Gastroesophageal sphincter (tissue), 4 donors: Measurements from ENCODE around the gene RANBP3. TPM values are rescaled to one million over a fixed set of nuclear protein-coding genes. Genes with fewer than 3 reads are reported as not detected.

Source experiments
- ATAC-seq: fragments of 150-250 bp; one replicate; pipeline ENCODE4 v1.9.1; 2016; ENCODE audit warnings: mild to moderate bottlenecking, moderate library complexity
- H3K27ac ChIP-seq, 4 donors: fragments of 200-600 bp; sonication (generic) in 3 of 4; 1 replicate in 3 of 4; 2 replicates in 1 of 4; pipeline ENCODE4 v1.5.1; 2016 to 2019
- H3K27me3 ChIP-seq: fragments of 200-600 bp; sonication (generic); one replicate; pipeline ENCODE4 v1.5.1; 2019
- H3K36me3 ChIP-seq, 2 donors: fragments of 200-600 bp; sonication (generic); one replicate each; pipeline ENCODE4 v1.5.1; 2019; ENCODE audit warnings: control low read depth in 1 of 2
- H3K4me1 ChIP-seq, 3 donors: fragments of 200-600 bp; sonication (generic); 1 replicate in 2 of 3; 2 replicates in 1 of 3; pipeline ENCODE4 v1.5.1; 2016 to 2019; ENCODE audit warnings: control low read depth in 2 of 3
- H3K4me3 ChIP-seq, 2 donors: fragments of 200-600 bp; sonication (generic); one replicate each; pipeline ENCODE4 v1.5.1; 2019; ENCODE audit warnings: mild to moderate bottlenecking in 1 of 2, moderate library complexity in 1 of 2
- H3K9me3 ChIP-seq, 3 donors: fragments of 200-600 bp; sonication (generic); one replicate each; pipeline ENCODE4 v1.5.1; 2017 to 2019; ENCODE audit warnings: control low read depth in 2 of 3
- EP300 ChIP-seq: sonication (generic); formaldehyde crosslinking; IDR thresholded peaks from one replicate; pipeline ENCODE4 v1.6.1; 2017; ENCODE audit warnings: antibody characterized with exemption, mild to moderate bottlenecking
- POLR2A ChIP-seq, 2 donors: fragments of 450-650 bp; IDR thresholded peaks; one replicate each; pipeline ENCODE4 v1.6.1; 2017; ENCODE audit warnings: antibody characterized with exemption in 2 of 2, mild to moderate bottlenecking in 2 of 2, moderate library complexity in 1 of 2
- POLR2AphosphoS5 ChIP-seq: sonication (generic); formaldehyde crosslinking; IDR thresholded peaks from one replicate; pipeline ENCODE4 v1.6.1; 2017; ENCODE audit warnings: antibody characterized with exemption
- WGBS, 2 donors: methylation state at CpG; one replicate each; pipeline ENCODE4 v1.1.5; 2018; ENCODE audit warnings: low coverage in 1 of 2; 5-methylcytosine and 5-hydroxymethylcytosine counted together
- total RNA-seq, 4 donors: library from RNA; depleted of rRNA; stranded (reverse); fragments of >200 nt; gene quantifications; one replicate each; pipeline ENCODE4 v1.1.0, GENCODE V29; 2016
- TF ChIP-seq, protein P1 (sequence below), 4 experiments: fragments of 200-600 bp in 2 of 4; fragments of 450-650 bp in 2 of 4; sonication (generic) in 1 of 4; IDR thresholded peaks; one replicate each; pipeline ENCODE4 v1.5.1; 2017 to 2019; ENCODE audit warnings: antibody characterized with exemption in 4 of 4, mild to moderate bottlenecking in 2 of 4, moderate library complexity in 2 of 4

RANBP3 gene
- total RNA-seq, 4 donors from 2014 or later: 87.0 to 125 (median 104) TPM

DNA sequence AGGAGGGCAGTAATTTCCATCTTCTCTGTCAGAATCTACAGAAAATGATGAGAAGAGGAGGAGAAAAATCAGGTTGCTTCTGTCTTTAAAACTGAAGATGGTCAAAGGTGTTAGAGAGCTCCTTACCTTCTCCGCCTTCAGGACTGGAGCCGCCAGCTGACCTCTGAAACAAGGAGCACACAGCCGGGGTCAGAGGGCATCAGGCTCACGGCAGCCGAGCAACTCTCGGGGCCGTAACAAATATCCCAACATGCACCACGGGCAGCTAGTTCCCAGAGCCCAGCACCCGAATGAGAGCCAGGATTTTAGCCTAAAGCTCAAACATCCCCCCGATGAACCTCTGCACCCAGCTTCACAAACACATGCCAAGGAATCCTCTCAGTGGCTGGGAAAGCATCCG lies 36.3 kb downstream of the RANBP3 start:
- H3K27ac ChIP-seq: peak overlapping the region in 3 of 4 donors; percentile 66 to 79 (median 67)
- TF ChIP-seq EP300: no peak
- TF ChIP-seq, protein P1, sequence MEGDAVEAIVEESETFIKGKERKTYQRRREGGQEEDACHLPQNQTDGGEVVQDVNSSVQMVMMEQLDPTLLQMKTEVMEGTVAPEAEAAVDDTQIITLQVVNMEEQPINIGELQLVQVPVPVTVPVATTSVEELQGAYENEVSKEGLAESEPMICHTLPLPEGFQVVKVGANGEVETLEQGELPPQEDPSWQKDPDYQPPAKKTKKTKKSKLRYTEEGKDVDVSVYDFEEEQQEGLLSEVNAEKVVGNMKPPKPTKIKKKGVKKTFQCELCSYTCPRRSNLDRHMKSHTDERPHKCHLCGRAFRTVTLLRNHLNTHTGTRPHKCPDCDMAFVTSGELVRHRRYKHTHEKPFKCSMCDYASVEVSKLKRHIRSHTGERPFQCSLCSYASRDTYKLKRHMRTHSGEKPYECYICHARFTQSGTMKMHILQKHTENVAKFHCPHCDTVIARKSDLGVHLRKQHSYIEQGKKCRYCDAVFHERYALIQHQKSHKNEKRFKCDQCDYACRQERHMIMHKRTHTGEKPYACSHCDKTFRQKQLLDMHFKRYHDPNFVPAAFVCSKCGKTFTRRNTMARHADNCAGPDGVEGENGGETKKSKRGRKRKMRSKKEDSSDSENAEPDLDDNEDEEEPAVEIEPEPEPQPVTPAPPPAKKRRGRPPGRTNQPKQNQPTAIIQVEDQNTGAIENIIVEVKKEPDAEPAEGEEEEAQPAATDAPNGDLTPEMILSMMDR (IDR thresholded peaks at IDR 0.05): no peak
- no peak for TF ChIP-seq POLR2A (IDR thresholded peaks at IDR 0.05)
- no peak for TF ChIP-seq POLR2AphosphoS5

DNA sequence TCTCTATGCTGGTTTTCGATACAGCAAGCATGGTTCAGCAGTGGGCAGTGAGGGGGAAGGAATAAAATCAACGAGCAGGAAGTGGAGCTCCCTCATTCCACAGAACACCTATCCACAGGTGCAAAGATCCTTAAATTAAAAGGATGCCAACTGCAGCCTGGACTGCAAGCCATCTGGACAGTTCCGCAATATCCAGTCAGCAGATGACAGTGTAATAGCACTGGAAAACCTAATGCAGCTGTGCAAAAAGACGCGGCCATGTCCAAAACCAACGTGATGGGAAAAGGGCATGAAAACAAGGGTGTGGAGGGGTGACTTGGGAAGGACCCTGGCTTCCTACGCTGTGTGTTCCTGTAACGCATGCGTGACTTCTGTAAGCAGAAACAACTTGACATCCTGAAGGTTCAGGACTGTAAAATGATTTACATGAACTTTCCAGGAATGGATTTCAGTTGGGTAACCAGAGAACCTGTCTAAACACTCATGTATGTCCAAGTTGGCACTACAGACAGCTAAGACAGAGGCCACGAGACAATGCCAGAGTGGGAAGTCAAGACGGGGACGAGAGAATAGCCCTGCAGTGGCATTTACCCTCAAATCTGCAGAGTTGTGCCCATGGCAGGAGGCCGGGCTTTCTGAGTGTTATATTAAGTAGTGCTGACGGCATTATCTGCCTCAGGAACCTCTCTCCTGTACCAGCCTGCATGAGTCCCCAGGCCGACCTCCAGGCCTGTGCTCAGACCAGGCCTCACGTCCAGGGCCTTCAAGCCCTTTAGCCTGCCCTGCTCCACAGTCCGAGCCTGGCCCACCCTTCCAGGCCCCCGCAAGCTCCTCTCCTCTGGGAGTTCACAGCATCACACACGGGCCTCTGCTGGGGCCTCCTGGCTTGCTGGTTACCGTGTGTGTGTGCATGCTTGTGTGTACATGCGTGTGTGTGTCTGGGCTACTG lies 37.4 kb downstream of the RANBP3 start:
- Histone ChIP-seq H3K9me3 (no peaks in the 10 kb centered on the region), H3K4me1 (peaks cover 0 to 63% (median 30%) of the 10 kb centered on the region in 3 donors), H3K4me3 (no peak overlapping the region), H3K27ac (peak overlapping the region in 3 of 4 donors; percentile 66 to 79 (median 67)), H3K27me3 (no peaks in the 10 kb centered on the region), H3K36me3 (peaks cover 0 to 61% of the 10 kb centered on the region in 2 donors)
- TF ChIP-seq POLR2AphosphoS5: peak; percentile 64
- TF ChIP-seq, protein P1 (IDR thresholded peaks at IDR 0.05): no peak
- no peak for ATAC-seq
- 73 to 87% methylated on average over 4 to 17 of the region's 21 CpGs for WGBS, 2 donors

More for the DNA sequence above, 36.3 kb downstream of the RANBP3 start:
- Histone ChIP-seq H3K4me1 (peaks cover 0 to 63% (median 28%) of the 10 kb centered on the region in 3 donors), H3K36me3 (peaks cover 0 to 49% of the 10 kb centered on the region in 2 donors), H3K9me3 (no peaks in the 10 kb centered on the region), H3K27me3 (no peaks in the 10 kb centered on the region), H3K4me3 (no peak overlapping the region)
- WGBS, 2 donors: 80% methylated on average over 2 of the region's 11 CpGs; no CpG with 5 or more reads in 1 of the 2 donors
- ATAC-seq: no peak

DNA sequence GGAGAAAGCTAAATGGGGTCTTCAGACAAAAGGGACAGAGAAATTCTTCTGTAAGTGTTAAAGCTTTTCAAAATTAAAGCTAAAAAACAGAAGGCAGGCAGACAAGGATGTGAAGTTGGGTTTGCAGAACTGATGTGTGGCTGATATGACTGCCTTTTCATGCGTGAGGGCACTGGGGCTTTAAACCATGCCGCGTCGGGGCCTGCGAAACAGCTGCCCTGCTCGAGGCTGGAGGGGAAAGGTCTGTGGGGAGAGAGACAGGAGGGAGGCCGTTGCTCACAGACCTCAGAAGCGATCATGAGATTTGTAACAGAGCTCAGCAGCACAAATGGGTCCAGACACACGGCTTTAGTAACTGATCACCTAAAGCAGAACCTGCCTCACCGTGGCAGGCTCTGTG lies 40.4 kb downstream of the RANBP3 start:
- TF ChIP-seq EP300: no peak
- TF ChIP-seq POLR2A (IDR thresholded peaks at IDR 0.05): no peak
- TF ChIP-seq, protein P1 (IDR thresholded peaks at IDR 0.05): no peak
- no peak for TF ChIP-seq POLR2AphosphoS5
- no peaks in the 10 kb centered on the region for H3K27me3 ChIP-seq
- no peak overlapping the region for H3K4me3 ChIP-seq
- WGBS, 2 donors: 73 to 81% methylated on average over 7 to 10 of the region's 10 CpGs
- peaks cover 0 to 68% (median 36%) of the 10 kb centered on the region in 3 donors for H3K4me1 ChIP-seq
- no peaks in the 10 kb centered on the region for H3K9me3 ChIP-seq
- no peak for ATAC-seq
- H3K36me3 ChIP-seq: peaks cover 0 to 75% of the 10 kb centered on the region in 2 donors
- H3K27ac ChIP-seq: peak overlapping the region in 1 of 4 donors; percentile 29

DNA sequence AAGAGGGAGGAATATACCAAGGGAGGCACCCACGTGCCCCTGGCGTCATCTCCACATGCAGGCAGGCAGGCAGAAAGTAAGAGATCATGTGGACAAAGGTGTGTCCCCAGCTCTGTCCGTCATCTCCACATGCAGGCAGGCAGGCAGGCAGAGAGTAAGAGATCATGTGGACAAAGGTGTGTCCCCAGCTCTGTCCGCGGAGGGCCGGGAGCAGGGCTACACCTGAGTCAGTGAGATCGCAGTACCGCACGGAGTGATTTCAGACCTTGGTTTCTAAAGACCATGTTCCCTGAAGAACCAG lies 41.7 kb downstream of the RANBP3 start:
- Histone ChIP-seq H3K9me3 (no peaks in the 10 kb centered on the region), H3K27ac (peak overlapping the region in 3 of 4 donors; percentile 69 to 71 (median 70)), H3K27me3 (no peaks in the 10 kb centered on the region), H3K36me3 (peaks cover 0 to 82% of the 10 kb centered on the region in 2 donors), H3K4me3 (no peak overlapping the region), H3K4me1 (peaks cover 0 to 59% (median 27%) of the 10 kb centered on the region in 3 donors)
- no peak for TF ChIP-seq POLR2AphosphoS5
- 89 to 91% methylated on average over 7 of the region's 9 CpGs for WGBS, 2 donors
- no peak for ATAC-seq

DNA sequence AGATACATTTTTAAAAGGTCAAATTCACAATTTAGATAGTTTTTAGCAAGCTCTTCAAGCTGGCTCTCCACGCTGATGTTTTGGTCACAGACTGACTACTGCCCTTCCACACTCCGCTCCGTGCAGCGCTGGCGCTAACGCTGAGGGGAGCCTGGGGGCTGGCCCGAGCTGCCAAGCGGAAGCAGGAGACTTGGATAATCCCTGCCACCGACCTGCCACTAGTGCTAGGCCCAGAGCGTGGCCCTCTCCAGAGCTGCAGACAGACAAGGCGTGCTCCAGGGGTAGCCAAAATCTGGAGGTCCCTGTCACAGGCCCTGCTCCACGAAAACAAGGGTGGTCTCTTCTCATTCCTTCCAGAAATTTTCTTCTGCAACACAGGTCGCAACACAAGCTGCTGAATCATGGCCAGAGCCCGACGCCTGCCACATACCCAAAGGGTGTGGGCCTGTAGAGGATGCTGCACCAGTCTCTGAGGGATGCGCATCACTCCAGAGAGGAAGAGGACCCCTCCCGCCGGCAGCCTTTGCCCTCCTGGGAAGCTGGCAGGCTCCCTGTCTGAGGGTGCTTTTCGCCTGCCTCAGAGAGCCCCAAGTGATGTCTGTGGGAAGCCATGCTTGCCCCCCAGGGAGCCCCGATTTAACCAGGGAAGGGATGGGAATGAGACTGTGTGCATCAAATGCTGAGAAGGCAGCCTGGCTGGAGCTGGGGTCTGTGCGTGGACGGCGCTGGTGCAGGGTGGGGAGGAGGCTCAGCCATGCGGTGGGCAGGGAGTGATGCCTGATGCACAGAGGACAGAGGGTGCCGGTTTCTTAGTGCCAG lies 42.3 kb downstream of the RANBP3 start:
- 35 to 40% methylated on average over 6 to 8 of the region's 25 CpGs for WGBS, 2 donors
- no peaks in the 10 kb centered on the region for H3K9me3 ChIP-seq
- no peak for TF ChIP-seq POLR2AphosphoS5
- no peak for TF ChIP-seq POLR2A (IDR thresholded peaks at IDR 0.05)
- TF ChIP-seq, protein P1 (IDR thresholded peaks at IDR 0.05): no peak
- TF ChIP-seq EP300: no peak
- ATAC-seq: peak; percentile 26
- no peaks in the 10 kb centered on the region for H3K27me3 ChIP-seq
- H3K4me1 ChIP-seq: peaks cover 0 to 53% (median 27%) of the 10 kb centered on the region in 3 donors
- peaks cover 0 to 82% of the 10 kb centered on the region in 2 donors for H3K36me3 ChIP-seq
- H3K4me3 ChIP-seq: peak overlapping the region in 1 of 2 donors; percentile 0
- H3K27ac ChIP-seq: peak overlapping the region in 3 of 4 donors; percentile 69 to 71 (median 70)
